SKM-1 (cell line): ENCODE results near the gene MSANTD2.

Experiments used
- DNase-seq: peaks from one replicate; lab custom pipeline; 2025; ENCODE audit not compliant: unreplicated experiment; lab: John Stamatoyannopoulos, UW

The MSANTD2 gene

GRCh38 chr11:124821995-124822730, 22.0 kb upstream of the MSANTD2 start:
- DNase-seq: no peak

DNA sequence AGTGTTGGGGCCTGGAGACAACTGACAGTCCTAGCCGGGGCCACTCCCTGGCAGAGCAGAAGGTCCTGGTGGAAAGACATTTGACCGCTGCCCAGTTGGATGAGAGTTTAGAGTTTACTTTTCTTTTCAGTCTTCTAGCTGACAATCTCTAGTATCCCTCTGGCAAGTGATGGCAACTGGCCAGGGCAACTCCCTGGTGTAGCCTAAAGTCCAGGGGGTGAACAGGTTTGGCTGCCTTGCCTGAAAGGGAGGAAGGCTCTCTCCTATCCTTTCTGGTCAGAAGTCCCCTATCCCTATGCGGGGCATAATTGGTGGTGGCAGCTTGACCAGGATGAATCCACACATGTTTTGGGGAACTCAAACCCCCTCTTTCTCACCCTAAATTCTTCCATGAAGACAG, 16.8 kb upstream of the MSANTD2 start:
- no peak for DNase-seq

DNA sequence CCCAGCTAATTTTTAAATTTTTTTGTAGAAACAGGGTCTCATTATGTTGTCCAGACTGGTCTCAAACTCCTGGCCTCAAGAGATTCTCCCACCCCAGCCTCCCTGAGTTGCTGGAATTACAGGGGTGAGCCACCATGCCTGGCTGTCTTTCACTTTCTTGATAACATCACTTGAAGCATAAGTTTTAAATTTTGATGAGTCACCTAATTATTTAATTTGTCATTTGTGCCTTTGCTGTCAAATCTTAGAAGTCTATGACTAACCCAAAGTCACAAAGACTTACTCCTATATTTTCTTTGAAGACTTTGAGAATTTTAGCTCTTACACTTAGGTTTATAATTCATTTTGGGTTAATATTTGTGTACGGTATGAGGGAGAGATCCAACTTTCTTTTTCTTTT, 14.5 kb upstream of the MSANTD2 start:
- no peak for DNase-seq

- DNase-seq: no peak
Observed at GRCh38 chr11:124812876-124813275, 12.7 kb upstream of the MSANTD2 start.

DNA sequence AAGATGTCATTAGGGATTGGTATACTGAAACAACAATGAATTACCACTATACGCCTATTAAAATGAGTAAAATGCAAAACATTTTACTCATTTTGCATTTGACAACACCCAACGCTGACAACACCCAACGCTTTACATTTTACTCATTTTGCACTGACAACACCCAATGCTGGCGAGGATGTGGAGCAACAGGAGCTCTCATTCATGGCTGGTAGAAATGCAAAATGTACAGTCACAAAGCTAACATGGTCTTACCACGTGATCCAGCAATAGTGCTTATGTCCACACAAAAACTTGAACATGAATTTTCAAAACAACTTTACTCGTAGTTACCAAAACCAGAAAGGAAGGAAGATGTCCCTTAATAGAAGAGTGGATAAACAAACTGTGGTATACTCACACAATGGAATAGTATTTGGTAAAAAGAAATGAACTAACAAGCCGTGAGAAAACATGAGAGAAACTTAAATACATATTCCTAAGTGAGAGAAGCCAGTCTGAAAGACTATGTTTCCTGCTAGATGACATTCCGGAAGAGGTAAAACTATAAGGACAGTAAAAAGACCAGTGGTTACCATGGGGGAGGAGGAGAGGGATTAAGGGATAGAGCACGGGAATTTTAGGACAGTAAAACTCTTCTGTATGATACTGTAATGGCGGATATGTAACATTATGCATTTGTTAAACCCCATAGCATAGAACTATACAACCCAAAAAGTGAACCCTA, 11.4 kb upstream of the MSANTD2 start:
- DNase-seq: no peak

DNA sequence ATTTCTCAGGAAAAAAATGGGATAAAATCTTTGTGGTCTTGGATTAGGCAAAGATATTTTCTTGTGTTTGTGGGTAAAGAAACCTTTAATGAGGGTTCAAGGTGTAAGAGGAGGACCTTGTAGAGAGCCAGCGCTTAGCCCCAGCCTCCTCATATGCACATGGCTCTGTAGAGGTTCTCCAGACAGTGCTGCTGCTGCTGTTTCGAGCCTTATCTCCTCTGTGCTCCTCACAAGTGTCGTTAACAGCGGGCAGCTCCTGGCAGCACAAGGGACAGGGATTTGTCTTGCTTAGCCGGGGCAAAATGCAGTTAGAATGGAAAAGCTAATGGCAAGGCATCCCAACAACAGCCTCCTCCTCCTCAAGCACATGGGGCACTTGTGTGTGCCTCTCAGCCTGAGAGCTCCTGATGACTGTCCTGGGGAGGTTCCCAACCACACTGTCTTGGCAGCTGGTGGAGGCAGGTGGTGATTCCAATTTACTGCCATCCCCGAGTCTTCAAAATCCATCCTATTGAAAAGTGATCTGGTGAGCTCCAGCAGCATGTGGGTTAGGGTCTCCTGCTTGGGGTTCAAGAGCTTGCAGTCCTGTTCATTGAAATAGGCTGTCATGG, 7.6 kb upstream of the MSANTD2 start:
- DNase-seq: no peak

- DNase-seq: no peak
Observed at GRCh38 chr11:124807201-124807600, 7.0 kb upstream of the MSANTD2 start.

DNA sequence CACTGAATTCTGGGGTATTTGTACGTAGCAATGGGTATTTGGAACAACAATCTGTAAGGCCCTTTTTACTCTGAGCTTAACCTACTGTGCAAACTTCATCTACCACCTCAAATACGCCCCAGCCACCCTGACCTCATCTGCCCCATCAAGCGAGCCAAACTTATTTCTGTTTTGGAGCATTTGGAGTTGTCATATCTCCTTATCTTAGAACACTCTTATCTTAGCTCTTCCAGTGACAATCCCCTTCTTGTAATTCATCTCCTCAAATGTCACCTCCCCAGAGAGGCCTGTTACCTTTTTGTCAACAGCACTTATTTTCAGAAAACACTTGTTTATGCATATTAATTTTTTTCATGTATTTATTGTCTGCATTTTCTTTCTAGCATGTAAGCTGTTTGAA, 4.7 kb upstream of the MSANTD2 start:
- no peak for DNase-seq

GRCh38 chr11:124801636-124802312, 1.6 kb upstream of the MSANTD2 start:
- no peak for DNase-seq

DNA sequence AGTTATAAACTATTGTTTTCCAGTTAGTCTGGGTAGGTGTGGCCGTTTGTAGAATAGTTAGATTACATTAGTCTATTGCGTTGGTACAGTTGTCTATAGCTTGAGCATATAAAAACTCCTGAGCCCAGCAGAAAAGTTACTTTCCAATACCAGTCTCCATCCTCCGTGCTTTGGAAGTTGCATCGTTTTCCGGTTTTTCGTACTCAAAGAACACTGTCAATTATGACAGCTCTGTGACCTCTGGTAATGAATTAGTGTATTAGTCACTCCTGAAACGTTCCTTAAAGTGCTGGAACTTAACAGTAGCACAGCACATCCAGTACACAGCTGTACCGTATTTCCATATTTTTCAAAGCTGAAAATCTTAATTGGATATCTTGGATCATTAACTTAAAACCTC, 808 bp upstream of the MSANTD2 start:
- no peak for DNase-seq

GRCh38 chr11:124799348-124800225, 619 bp downstream of the MSANTD2 start:
- DNase-seq: no peak

- no peak for DNase-seq
Observed at GRCh38 chr11:124798991-124799347, 1.2 kb downstream of the MSANTD2 start.

- no peak for DNase-seq
Observed at GRCh38 chr11:124796312-124796711, 3.9 kb downstream of the MSANTD2 start.

- DNase-seq: no peak
Observed at GRCh38 chr11:124793466-124794278, 6.5 kb downstream of the MSANTD2 start.

- DNase-seq: no peak
Observed at GRCh38 chr11:124791626-124792341, 8.4 kb downstream of the MSANTD2 start.

DNA sequence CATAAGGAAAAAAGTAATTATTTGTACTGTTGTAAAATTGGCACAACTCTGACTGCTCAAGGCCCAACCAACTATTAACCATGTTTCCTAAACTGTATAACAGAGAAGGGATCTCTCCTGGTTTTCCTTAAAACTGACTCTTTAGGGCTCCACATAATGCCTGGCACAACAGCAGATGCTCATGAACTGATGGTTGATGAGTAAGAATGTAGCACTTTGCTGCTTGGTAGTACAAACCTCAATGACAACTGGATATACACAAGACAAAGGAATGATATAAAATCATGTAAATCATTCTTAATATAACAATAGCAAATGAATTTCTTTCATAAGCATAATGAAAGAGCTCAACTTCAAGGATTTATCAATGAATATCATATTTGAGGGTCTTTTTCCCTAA, 11.7 kb downstream of the MSANTD2 start:
- DNase-seq: no peak

GRCh38 chr11:124784051-124784450, 16.2 kb downstream of the MSANTD2 start:
- no peak for DNase-seq

DNA sequence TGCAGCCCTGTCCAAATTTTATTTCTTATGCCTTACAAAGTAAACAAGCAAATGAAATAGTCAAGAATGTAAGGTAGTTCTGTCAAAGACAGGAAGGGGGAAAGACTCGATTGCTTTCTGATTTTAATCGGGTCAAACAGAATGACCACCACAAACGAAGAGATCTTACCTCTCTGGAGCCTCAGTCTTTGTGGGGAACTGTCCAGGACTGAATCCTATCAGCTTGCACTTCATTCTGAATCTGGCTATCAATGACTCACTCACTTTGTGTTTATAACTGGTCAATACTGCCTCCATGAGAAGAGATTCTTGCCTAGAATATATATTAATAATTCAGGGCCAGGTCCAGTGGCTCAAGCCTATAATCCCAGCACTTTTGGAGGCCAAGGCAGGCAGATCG, 17.2 kb downstream of the MSANTD2 start:
- DNase-seq: no peak

DNA sequence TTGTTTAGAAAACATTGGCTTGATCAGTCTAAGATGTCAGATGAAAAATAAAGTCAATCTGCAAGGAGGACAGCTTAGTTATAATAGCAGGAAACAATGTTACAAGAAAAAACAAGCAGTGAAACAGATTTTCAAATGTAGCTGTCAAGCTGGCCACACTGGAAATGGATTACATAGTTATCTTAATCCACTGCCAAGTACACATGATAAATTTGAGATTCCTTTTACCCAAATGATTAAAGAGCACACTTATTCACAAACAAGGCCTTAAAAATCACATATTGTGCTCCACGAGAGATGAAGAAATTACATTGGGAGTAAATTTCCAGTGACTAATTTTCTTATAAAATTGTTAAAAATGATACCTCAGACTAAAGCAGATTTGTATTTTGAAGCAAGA, 20.6 kb downstream of the MSANTD2 start:
- DNase-seq: no peak
